Measurements from ENCODE around the gene FUZ.
A peak's percentile ranks its signal among the peaks of the same experiment; 100 is the strongest.
"Not testable (repeated sequence)": the region's sequence is repeated elsewhere in the genome, so short reads cannot be mapped to it uniquely, and the experiment has no call there.

FUZ gene

GRCh38 chr19:49832556-49832955 is 19.5 kb upstream of the FUZ start:
- no peak for DNase-seq (ENCODE audit: low spot score)

- DNase-seq (ENCODE audit: low spot score) = no peak
Observed at GRCh38 chr19:49831592-49831991, 18.5 kb upstream of the FUZ start.

GRCh38 chr19:49830766-49831165 is 17.7 kb upstream of the FUZ start:
- DNase-seq (ENCODE audit: low spot score) = no peak

- no peak for DNase-seq (ENCODE audit: low spot score)
Observed at GRCh38 chr19:49829721-49830120, 16.6 kb upstream of the FUZ start.

GRCh38 chr19:49829200-49829599 is 16.1 kb upstream of the FUZ start:
- DNase-seq (ENCODE audit: low spot score) = no peak

GRCh38 chr19:49827034-49827433 is 13.9 kb upstream of the FUZ start:
- no peak for DNase-seq (ENCODE audit: low spot score)

- no peak for DNase-seq (ENCODE audit: low spot score)
Observed at GRCh38 chr19:49824662-49825061, 11.6 kb upstream of the FUZ start.

GRCh38 chr19:49823472-49823871 is 10.4 kb upstream of the FUZ start:
- no peak for DNase-seq (ENCODE audit: low spot score)

GRCh38 chr19:49820125-49820524 is 7.0 kb upstream of the FUZ start:
- DNase-seq (ENCODE audit: low spot score) = no peak

GRCh38 chr19:49819452-49820115 is 6.5 kb upstream of the FUZ start:
- DNase-seq (ENCODE audit: low spot score) = not testable (repeated sequence)

GRCh38 chr19:49818649-49819370 is 5.7 kb upstream of the FUZ start:
- no peak for DNase-seq (ENCODE audit: low spot score)

GRCh38 chr19:49817964-49818648 is 5.0 kb upstream of the FUZ start, which contains the start of gene MED25:
MED25 (plus strand) TSS chr19:49818289; CDS start chr19:49818342, 53 bp downstream.
- peak; percentile 90 for DNase-seq (ENCODE audit: low spot score)

- no peak for DNase-seq (ENCODE audit: low spot score)
Observed at GRCh38 chr19:49816590-49816989, 3.5 kb upstream of the FUZ start.

- no peak for DNase-seq (ENCODE audit: low spot score)
Observed at GRCh38 chr19:49814010-49814409, 918 bp upstream of the FUZ start.

- no peak for DNase-seq (ENCODE audit: low spot score)
Observed at GRCh38 chr19:49812452-49812996, 568 bp downstream of the FUZ start.

- no peak for DNase-seq (ENCODE audit: low spot score)
Observed at GRCh38 chr19:49811328-49811727, 1.8 kb downstream of the FUZ start.

GRCh38 chr19:49809941-49810389 is 3.1 kb downstream of the FUZ start:
- DNase-seq (ENCODE audit: low spot score) = no peak

- DNase-seq (ENCODE audit: low spot score) = peak; percentile 65
Observed at GRCh38 chr19:49809160-49809940, 3.7 kb downstream of the FUZ start.

- DNase-seq (ENCODE audit: low spot score) = peak; percentile 84
Observed at GRCh38 chr19:49808711-49809159, 4.4 kb downstream of the FUZ start.

- no peak for DNase-seq (ENCODE audit: low spot score)
Observed at GRCh38 chr19:49807904-49808675, 5.0 kb downstream of the FUZ start.
